NCI-H2081 (cell line): ENCODE data around the gene RHEX.

ENCODE experiments used
- DNase-seq, 2 experiments: peaks; one replicate each; lab custom pipeline; 2025; lab: John Stamatoyannopoulos, UW

The RHEX gene

GRCh38 chr1:206094024-206094423, 41.1 kb downstream of the RHEX start:
- DNase-seq, result peak; percentile 74 to 92

DNA sequence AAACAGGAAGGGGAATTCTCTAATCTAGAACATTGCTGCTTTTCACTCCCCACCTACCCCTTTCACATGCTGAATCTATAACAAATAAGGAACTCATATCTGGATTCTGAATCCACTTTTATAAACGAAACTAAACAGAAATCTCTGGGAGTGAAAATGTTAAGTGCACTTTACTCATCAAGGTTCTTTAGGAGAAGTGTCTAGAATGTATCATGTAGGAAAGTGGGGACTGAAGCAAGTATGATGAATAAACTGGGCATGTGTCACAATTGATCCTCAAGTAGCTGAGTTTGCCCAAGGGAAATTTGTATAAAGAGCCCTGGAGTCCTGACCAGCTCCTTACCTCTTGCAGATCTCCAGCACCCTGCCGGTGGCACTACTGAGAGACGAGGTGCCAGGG, 44.4 kb downstream of the RHEX start:
- DNase-seq, result no peak

DNA sequence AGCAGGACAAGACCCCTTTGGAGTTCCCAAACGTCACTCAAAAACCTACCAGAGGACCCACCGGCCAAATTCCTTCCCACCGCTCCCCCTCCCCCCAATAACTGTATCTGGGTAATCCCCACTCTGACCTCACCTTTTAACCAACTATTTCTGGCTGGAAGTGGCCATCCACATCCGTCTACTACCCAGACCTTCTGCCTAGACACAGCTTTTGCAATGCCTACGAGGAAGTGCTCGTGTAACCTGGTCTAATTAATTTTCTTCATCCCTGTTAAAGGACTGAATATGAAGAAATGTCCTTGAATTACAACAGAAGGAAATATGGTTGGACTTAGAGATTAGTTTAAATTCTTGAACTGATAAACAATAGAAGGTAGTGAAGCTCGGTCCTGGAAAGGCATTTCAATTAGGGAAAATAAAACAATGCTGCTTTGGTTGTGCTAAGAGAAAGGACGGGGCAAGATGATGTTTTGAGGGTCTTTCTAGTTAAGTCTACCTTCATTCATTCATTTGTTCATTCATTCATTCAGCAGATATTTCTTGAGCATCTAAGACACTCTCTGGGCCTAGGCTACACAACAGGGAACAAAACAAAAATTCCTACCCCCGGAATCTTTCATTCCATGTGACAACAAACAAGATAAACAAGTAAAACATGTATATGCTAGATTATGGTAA, 45.4 kb downstream of the RHEX start:
- DNase-seq, result no peak

DNA sequence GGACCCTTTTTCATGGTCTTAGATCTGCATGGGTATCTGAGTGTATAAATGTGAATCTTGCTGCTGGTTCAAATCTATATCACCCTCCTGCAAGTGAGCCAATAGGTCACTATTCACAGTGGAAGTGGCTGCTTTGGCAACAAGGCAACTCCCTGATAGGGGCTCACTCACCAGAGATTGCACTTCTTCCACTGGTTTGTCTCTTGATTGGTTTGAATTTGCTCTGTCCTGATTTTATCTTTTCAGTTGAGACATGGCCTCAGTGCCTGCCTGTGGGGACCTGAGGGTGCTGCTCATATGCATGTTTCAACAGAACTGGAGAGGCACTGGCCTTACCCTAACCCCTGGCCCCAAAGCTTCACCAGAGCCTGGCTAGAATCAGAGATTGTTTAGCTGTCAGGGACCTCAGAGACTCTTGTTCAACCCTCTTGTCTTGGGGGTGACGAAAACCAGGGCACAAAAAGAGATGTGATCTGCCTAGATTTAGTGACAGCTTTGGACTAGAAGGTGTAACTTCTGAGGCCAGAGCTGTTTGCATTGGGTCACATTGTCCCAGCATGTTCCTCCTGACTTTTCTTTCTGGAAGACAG, 47.3 kb downstream of the RHEX start:
- no peak for DNase-seq

- DNase-seq, result no peak
Observed at GRCh38 chr1:206101351-206102045, 48.5 kb downstream of the RHEX start.

- no peak for DNase-seq
Observed at GRCh38 chr1:206102292-206102936, 49.4 kb downstream of the RHEX start.

DNA sequence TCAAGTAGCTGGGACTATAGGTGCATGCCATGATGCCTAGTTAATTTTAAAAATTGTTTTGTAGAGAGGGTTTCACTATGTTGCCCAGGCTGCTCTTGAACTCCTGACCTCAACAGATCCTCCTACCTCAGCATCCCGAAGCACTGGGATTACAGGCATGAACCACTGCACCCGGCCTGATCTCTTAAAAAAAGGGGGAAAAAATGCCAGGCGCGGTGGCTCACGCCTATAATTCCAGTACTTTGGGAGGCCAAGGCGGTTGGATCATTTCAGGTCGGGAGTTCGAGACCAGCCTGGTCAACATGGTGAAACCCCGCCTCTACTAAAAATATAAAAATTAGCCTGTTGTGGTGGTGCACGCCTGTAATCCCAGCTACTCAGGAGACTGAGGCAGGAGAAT, 51.0 kb downstream of the RHEX start:
- DNase-seq, result no peak

DNA sequence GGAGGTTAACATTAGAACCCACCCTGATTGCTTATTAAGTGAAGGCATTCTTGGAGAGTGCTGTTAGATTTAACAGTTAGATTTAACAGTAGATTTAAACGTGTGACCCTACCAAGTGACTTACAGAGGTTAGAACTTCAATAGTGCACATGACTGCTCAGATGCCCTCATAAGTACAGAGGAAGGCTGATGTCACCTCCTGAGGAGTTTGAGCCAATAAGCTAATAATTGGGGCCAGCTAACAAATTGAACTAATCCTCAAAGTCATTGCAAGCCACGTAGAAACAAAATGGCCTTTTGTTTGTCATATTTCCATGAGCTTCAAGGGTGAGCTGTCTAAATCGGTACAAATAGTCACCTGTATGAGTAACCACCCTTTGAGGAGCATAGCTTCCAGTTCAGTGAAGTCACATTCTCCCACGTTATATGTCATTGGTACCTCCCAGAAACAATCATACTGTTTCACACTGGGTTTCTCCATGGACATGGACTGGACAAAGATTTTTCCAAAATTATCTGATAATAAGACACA, 52.6 kb downstream of the RHEX start:
- no peak for DNase-seq

DNA sequence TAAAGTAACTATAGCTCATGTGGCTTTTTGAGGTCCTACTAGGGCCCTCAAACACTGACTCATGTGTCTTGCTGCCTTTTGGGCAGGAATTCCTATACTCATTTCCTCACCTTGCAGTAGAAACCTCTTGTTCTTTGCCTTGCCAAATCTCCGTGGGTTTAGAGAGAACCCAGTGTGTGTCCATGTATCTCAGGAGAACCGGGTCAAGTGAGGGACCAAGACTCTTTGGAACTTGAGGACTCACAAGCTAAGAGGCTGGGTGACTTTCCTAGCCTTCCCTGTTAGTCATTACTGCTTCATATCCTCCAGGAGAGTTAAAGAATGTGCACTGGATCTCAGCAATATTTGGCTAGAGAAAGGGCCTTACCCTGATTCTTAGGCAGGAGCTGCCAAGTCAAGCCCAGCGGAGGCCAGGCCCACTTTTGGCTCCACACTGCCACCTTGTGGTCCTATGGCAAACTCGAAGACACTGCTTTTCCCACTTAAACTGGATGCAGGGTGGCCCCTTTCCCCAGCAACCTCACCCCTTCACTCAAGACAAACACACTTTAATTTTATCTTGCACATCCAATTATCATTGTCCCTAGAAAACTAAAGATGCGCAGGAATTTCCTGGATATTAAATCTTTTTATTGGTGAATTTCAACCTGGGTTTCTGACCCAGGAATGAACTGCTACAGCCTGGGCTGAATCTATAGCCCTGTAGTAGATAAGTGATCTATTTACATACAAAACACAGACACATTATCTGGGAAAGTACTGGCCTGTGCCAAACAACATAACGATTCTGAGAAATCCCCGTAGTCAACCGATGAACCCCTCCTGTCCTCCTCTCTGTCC, 53.6 kb downstream of the RHEX start:
- peak; percentile 75 to 81 for DNase-seq

DNA sequence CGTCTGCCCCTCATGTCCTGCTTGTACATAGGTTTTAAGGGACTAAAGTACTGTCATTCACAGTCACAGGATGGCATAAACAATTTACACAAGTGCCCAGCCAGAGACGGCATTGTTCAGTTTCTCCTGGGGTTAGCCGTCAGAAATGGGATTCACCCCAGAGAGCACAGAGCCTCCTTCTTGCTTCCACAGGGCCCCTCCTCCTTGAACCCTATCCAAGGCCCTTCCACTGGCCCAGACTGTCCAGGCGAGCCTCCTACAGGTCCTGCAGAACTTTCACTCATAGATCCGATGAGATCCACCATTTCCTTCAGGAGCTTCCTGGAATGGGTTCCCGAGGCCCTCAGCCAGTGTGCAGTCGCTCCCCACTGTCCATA, 54.2 kb downstream of the RHEX start:
- no peak for DNase-seq

DNA sequence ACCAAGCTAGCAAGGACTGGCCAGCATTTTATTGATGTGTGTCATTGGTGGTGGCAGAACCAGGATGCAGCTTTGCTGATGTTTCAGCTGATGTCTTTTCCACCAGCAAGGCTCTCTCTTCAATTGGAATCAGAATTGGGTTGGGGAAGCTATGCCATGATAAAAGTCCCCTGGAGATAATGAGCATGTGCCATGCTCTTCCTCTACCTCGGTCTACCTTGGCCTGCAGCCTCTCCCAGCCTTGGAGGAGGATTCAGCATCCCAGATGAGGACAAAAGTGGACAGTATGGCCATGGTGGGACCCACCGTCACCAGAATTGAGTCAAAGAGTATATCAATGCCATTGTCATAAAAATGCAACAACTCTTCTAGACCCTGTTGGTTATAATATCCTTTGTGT, 55.7 kb downstream of the RHEX start:
- DNase-seq, result no peak

- no peak for DNase-seq
Observed at GRCh38 chr1:206109718-206110117, 56.7 kb downstream of the RHEX start.

DNA sequence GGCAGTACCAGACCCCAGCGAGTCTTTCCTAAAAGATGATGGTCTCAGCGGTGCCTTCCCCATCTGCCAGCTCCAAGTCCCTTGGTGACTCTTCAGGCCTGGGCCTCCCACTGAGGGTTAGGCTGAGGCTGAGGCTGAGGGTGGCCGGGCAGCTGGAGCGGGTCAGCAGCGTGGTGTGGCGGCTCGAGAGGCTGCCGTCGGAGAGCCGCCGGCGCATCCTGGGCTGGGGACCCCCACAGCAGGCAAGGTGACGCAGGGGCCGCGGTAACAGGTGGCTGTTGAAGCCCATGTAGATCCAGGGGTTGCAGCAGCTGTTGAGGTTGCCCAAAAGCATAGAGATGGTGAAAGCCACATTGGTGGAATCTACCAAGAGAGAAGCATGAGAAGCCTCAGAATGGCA, 57.2 kb downstream of the RHEX start:
- DNase-seq, result no peak

DNA sequence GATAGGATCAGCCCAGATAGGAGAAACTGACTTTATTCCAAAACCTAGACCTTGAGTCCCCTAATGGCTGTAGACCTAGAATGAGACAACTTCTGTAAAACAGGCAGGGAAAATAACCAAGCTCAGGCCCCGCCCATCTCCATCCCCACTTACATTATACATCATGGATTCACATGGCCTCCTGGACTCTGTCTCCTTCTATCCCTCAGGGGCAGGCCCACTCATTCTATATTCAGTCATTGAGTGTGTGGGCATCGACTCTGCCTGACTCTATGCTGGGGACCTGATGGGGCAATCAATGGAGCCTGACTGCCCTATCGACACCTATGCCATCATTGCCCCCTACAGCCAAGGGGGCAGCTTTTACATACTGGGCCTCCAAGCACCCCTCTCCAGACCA, 57.8 kb downstream of the RHEX start:
- DNase-seq, result no peak

DNA sequence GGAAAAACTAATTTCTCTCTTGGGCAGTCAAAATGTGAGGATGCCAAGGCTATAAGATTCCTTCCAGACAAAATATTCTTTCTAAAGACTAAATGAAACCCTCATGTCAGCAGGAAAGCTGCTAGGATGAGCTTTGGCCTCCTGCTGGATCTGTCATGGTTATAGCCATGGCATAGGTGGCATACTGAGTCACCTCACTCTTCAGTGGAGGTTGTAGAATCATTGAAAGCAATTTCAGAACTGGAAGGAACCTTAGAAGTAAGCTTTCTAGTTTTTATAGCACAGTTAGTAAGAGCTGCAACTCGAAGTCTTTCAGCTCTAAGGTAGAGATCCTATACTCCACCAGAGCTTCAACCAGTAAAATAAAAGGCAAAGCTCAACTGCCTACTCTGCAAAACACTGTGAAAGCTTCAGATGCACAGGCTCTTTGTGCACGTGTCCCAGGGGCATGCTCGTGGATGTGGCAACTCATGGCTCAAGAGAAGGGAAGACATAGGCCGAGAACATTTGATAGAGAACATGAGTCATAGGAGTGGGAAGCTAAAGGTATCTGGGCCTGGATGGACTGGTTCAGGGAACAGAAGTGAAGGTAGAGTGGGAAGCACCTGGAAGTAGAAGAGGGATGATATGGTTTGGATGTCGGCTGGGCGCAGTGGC, 58.4 kb downstream of the RHEX start:
- no peak for DNase-seq

- DNase-seq, result peak; percentile 17 to 59
Observed at GRCh38 chr1:206112600-206113301, 59.8 kb downstream of the RHEX start.

GRCh38 chr1:206114692-206115640, 62.0 kb downstream of the RHEX start:
- no peak for DNase-seq

DNA sequence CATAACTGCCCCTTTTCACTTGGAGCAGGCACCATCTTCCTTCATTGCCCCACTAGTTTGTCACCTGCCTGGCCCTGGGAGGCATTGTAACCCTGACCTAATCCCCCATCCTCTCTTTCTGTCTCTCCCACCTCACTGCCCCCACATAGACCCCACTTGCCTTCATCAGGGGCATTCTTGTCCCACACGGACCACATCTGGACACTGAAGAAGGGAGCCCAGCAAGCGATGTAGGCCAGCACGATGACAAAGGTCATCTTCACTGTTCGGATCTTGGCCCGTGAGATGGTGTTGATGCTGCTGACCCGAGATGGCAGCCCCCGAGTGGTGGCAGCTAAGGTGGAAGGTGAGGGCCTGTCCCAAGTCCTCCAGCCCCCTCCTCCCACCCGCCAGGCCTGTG, 62.8 kb downstream of the RHEX start:
- DNase-seq, result no peak

DNA sequence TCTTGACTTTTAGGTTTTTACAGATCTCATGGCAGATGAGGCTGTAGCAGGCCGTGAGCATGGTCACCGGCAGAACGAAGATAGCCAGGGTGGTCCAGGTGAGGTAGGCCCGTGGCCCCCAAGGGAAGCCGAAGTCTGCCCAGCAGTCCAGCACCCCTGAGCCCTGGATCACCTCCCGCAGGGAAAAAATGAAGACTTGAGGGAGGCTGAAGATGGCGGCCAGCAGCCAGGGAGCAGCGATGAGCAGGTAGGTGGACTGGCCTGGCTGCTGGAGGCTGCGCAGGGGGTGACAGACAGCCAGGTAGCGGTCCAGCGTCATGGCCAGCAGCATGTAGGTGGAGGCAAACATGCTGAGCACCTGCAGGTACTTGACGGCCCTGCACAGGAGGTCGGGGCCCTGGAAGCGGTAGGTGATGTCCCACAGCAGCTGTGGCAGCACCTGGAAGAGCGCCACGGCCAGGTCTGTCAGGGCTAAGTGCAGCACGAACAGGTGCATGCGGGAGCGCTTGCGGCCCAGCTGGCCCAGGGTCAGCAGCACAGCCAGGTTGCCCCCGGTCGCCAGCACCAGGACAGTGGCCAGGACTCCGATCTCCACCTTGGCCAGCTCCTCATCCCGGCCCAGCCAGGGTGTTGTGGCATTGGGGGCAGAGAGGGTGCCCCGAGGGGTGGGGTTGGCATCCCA, 63.4 kb downstream of the RHEX start:
- DNase-seq, result no peak
